ENCODE data around the gene DGKA. TPM values are rescaled to one million over a fixed set of nuclear protein-coding genes. Genes with fewer than 3 reads are reported as not detected.

DGKA gene
- total and polyA plus RNA-seq, 2 of the 13 experiments (the other 11 are each of a cell fraction or from before 2014, with no cell fraction given): 2.4 to 5.4 TPM

- TF ChIP-seq ZSCAN22 (CRISPR knock-in tag; IDR thresholded peaks at IDR 0.05) (0 out of 2 replicates have a peak, but pooled peaks have one; percentile 62), ZNF367 (CRISPR knock-in tag; IDR thresholded peaks at IDR 0.05; ENCODE audit: borderline replicate concordance) (no peak), KAT8 (CRISPR knock-in tag; IDR thresholded peaks at IDR 0.05) (peak; percentile 83), ZBTB33 (CRISPR knock-in tag; IDR thresholded peaks at IDR 0.05) (0 out of 2 replicates have a peak, but pooled peaks have one; percentile 4), ZFP41 (CRISPR knock-in tag; IDR thresholded peaks at IDR 0.05; ENCODE audit: borderline replicate concordance) (no peak), WIZ (CRISPR knock-in tag; IDR thresholded peaks at IDR 0.05) (no peak), KDM6A (CRISPR knock-in tag; IDR thresholded peaks at IDR 0.05; ENCODE audit: low read depth) (no peak; the same call in 1 of the 2 replicates), XBP1 (CRISPR knock-in tag; IDR thresholded peaks at IDR 0.05) (no peak), ZNF770 (CRISPR knock-in tag; IDR thresholded peaks at IDR 0.05) (peak; percentile 48; the same call in 1 of the 2 replicates), TFAP4 (IDR thresholded peaks at IDR 0.05; ENCODE audit: borderline replicate concordance, low read depth) (peak; percentile 86; the same call in 1 of the 2 replicates), YY1 (IDR thresholded peaks at IDR 0.05; ENCODE audit: insufficient read depth, insufficient replicate concordance, low read depth, low read length) (peak; percentile 48), FOXC1 (CRISPR knock-in tag; IDR thresholded peaks at IDR 0.05; ENCODE audit: borderline replicate concordance) (peak; percentile 91), EEA1 (CRISPR knock-in tag; IDR thresholded peaks at IDR 0.05; ENCODE audit: borderline replicate concordance) (no peak; the same call in 1 of the 2 replicates), PRDM15 (CRISPR knock-in tag; IDR thresholded peaks at IDR 0.05) (no peak), POLR2G (IDR thresholded peaks at IDR 0.05; ENCODE audit: low read depth, low read length) (peak; percentile 98), ZFP36L2 (CRISPR knock-in tag; IDR thresholded peaks at IDR 0.05) (peak; percentile 45; the same call in 1 of the 2 replicates), YEATS2 (CRISPR knock-in tag; IDR thresholded peaks at IDR 0.05; ENCODE audit: borderline replicate concordance) (peak; percentile 92), MBNL3 (CRISPR knock-in tag; conservative IDR thresholded peaks at IDR 0.05) (no peak)
Measured at GRCh38 chr12:55973599-55974307, 42.8 kb downstream of the DGKA start, which contains the start of gene RAB5B (continued).
